H1 (cell line): ENCODE results near the gene RPTOR. TPM values are rescaled to one million over a fixed set of nuclear protein-coding genes. Genes with fewer than 3 reads are reported as not detected.

Source experiments
- CTCF ChIA-PET: fragments of 300-600 bp; sonication (Branson Sonifier 250); formaldehyde crosslinking; loops from one replicate; lab custom pipeline; 2021; ENCODE audit not compliant: partially characterized antibody; lab: Charles Lee
- POLR2A ChIA-PET: fragments of 300-600 bp; sonication (Branson Sonifier 250); formaldehyde crosslinking; loops from one replicate; lab custom pipeline; 2021; ENCODE audit warnings: inconsistent platforms; ENCODE audit not compliant: partially characterized antibody; lab: Charles Lee
- DNase-seq, 2 experiments: peaks; one replicate each; pipeline versions ENCODE4 v3.0.0 to v3.0.0-alpha.2; 2010 to 2022; ENCODE audit warnings: low spot score in 2 of 2, low read depth in 1 of 2, mixed read lengths in 1 of 2
- FAIRE-seq: peaks from 2 replicates; lab custom pipeline; 2011; peaks lifted over from hg19 to GRCh38; lab: Jason Lieb, UNC
- H2AFZ ChIP-seq: 2 replicates; pipeline ENCODE4 v1.8.1; 2012; ENCODE audit warnings: low read length, inconsistent platforms
- H2AK5ac ChIP-seq: 2 replicates; pipeline ENCODE4 v1.6.1; 2013; ENCODE audit warnings: low read depth, low read length
- H2BK120ac ChIP-seq: replicated peaks from 2 replicates; pipeline ENCODE3; 2013; ENCODE audit warnings: low read depth, low read length, inconsistent platforms
- H2BK12ac ChIP-seq: 2 replicates; pipeline ENCODE4 v1.6.1; 2013; ENCODE audit warnings: low read depth, low read length
- H2BK15ac ChIP-seq: 2 replicates; pipeline ENCODE4 v1.6.1; 2013; ENCODE audit warnings: low read length
- H2BK20ac ChIP-seq: 2 replicates; pipeline ENCODE4 v1.6.1; 2013; ENCODE audit warnings: low read length
- H2BK5ac ChIP-seq: 2 replicates; pipeline ENCODE4 v1.6.1; 2013; ENCODE audit warnings: low read depth, low read length
- H3K14ac ChIP-seq: 2 replicates; pipeline ENCODE4 v1.6.1; 2013; ENCODE audit warnings: inconsistent platforms; ENCODE audit not compliant: insufficient read length
- H3K18ac ChIP-seq: 2 replicates; pipeline ENCODE4 v1.6.1; 2013; ENCODE audit warnings: low read length; ENCODE audit errors: extremely low read depth
- H3K23ac ChIP-seq: 2 replicates; pipeline ENCODE4 v1.6.1; 2013; ENCODE audit warnings: inconsistent platforms; ENCODE audit not compliant: insufficient read length
- H3K23me2 ChIP-seq: 2 replicates; pipeline ENCODE4 v1.6.1; 2013; ENCODE audit warnings: low read depth, low read length
- H3K27ac ChIP-seq: 2 replicates; pipeline ENCODE4 v1.6.1; 2011; ENCODE audit warnings: low read depth, low read length, inconsistent platforms
- H3K27me3 ChIP-seq, 4 experiments: replicated peaks in 1 of 4; 1 replicate in 1 of 4; 2 replicates in 3 of 4; pipeline versions ENCODE4 v1.6.1 to v1.8.1; 2011 to 2013; ENCODE audit warnings: low read length in 3 of 4, mild to moderate bottlenecking in 3 of 4, inconsistent platforms in 2 of 4, mixed read lengths in 2 of 4, moderate library complexity in 1 of 4; ENCODE audit not compliant: control insufficient read depth in 3 of 4, insufficient read depth in 3 of 4; ENCODE audit errors: extremely low read depth in 1 of 4
- H3K36me3 ChIP-seq, 4 experiments: 2 replicates each; pipeline versions ENCODE4 v1.6.1 to v1.8.1; 2011 to 2013; ENCODE audit warnings: mild to moderate bottlenecking in 4 of 4, low read length in 3 of 4, moderate library complexity in 2 of 4, control low read depth in 1 of 4, inconsistent platforms in 1 of 4; ENCODE audit not compliant: insufficient read depth in 4 of 4, control insufficient read depth in 2 of 4
- H3K4ac ChIP-seq: replicated peaks from 2 replicates; pipeline ENCODE3; 2013; ENCODE audit warnings: low read length, low read depth, mixed read lengths, inconsistent platforms; ENCODE audit not compliant: insufficient read length
- H3K4me1 ChIP-seq, 4 experiments: replicated peaks in 1 of 4; 1 replicate in 1 of 4; 2 replicates in 3 of 4; pipeline versions ENCODE4 v1.6.1 to v1.8.1; 2011 to 2013; ENCODE audit warnings: low read length in 3 of 4, inconsistent platforms in 2 of 4, mixed read lengths in 1 of 4; ENCODE audit not compliant: insufficient read depth in 4 of 4, control insufficient read depth in 3 of 4
- H3K4me2 ChIP-seq, 2 experiments: 2 replicates each; pipeline versions ENCODE4 v1.6.1 to v1.8.1; 2011 to 2013; ENCODE audit warnings: low read depth in 2 of 2, low read length in 2 of 2, control low read depth in 1 of 2, inconsistent platforms in 1 of 2, mild to moderate bottlenecking in 1 of 2; ENCODE audit not compliant: insufficient read depth in 1 of 2
- H3K4me3 ChIP-seq, 4 experiments: fragments of 200-600, 300-600 bp in 1 of 4; sonication (generic), shearing (Covaris generic), sonication (Bioruptor Twin) in 1 of 4; 2 replicates each; pipeline versions ENCODE4 v1.5.1 to v1.8.1; 2011 to 2016; ENCODE audit warnings: low read length in 4 of 4, low read depth in 3 of 4, control low read depth in 2 of 4, inconsistent platforms in 2 of 4, mild to moderate bottlenecking in 2 of 4, mixed read lengths in 1 of 4, moderate library complexity in 1 of 4; ENCODE audit not compliant: insufficient read depth in 2 of 4; ENCODE audit errors: extremely low read depth in 1 of 4
- H3K56ac ChIP-seq: replicated peaks from 2 replicates; pipeline ENCODE3; 2013; ENCODE audit warnings: low read depth, mild to moderate bottlenecking, mixed read lengths, low read length, inconsistent platforms; ENCODE audit not compliant: insufficient read length
- H3K79me1 ChIP-seq: 2 replicates; pipeline ENCODE4 v1.6.1; 2013; ENCODE audit warnings: low read depth, low read length, control low read depth
- H3K79me2 ChIP-seq, 2 experiments: 2 replicates each; pipeline versions ENCODE4 v1.6.1 to v1.8.1; 2012 to 2013; ENCODE audit warnings: low read length in 2 of 2, mild to moderate bottlenecking in 2 of 2, inconsistent platforms in 1 of 2; ENCODE audit not compliant: insufficient read depth in 2 of 2, control insufficient read depth in 1 of 2
- H3K9ac ChIP-seq, 4 experiments: replicated peaks in 1 of 4; 1 replicate in 1 of 4; 2 replicates in 3 of 4; pipeline versions ENCODE4 v1.6.1 to v1.8.1; 2011 to 2013; ENCODE audit warnings: low read depth in 3 of 4, low read length in 3 of 4, control low read depth in 2 of 4, mild to moderate bottlenecking in 2 of 4, moderate library complexity in 2 of 4, inconsistent platforms in 1 of 4; ENCODE audit errors: extremely low read depth in 1 of 4
- H3K9me3 ChIP-seq, 2 experiments: 2 replicates each; pipeline versions ENCODE4 v1.6.1 to v1.8.1; 2012 to 2013; ENCODE audit warnings: mild to moderate bottlenecking in 2 of 2, moderate library complexity in 2 of 2, control low read depth in 1 of 2, inconsistent platforms in 1 of 2, low read depth in 1 of 2, low read length in 1 of 2, mixed read lengths in 1 of 2; ENCODE audit not compliant: insufficient read depth in 2 of 2
- H4K20me1 ChIP-seq, 2 experiments: replicated peaks in 1 of 2; 2 replicates each; pipeline versions ENCODE3 to v1.8.1; 2011 to 2013; ENCODE audit warnings: inconsistent platforms in 2 of 2, low read length in 2 of 2, mild to moderate bottlenecking in 1 of 2; ENCODE audit not compliant: insufficient read depth in 2 of 2, control insufficient read depth in 1 of 2
- H4K5ac ChIP-seq: 2 replicates; pipeline ENCODE4 v1.6.1; 2013; ENCODE audit warnings: low read length, low read depth, mixed read lengths, inconsistent platforms; ENCODE audit not compliant: insufficient read length
- H4K8ac ChIP-seq: 2 replicates; pipeline ENCODE4 v1.8.0; 2013; ENCODE audit warnings: mild to moderate bottlenecking, moderate library complexity, low read length, inconsistent platforms; ENCODE audit not compliant: insufficient read depth; ENCODE audit errors: extremely low read depth
- H4K91ac ChIP-seq: replicated peaks from 2 replicates; pipeline ENCODE3; 2013; ENCODE audit warnings: low read length, mixed read lengths, inconsistent platforms; ENCODE audit not compliant: insufficient read length
- ATF3 ChIP-seq: IDR thresholded peaks from 2 replicates; pipeline ENCODE4 v1.6.1; 2011; ENCODE audit warnings: low read depth, mild to moderate bottlenecking, low read length; ENCODE audit not compliant: insufficient read depth
- BACH1 ChIP-seq: IDR thresholded peaks from 2 replicates; pipeline ENCODE4 v1.6.1; 2012; ENCODE audit warnings: low read length, improper control_type of control experiment
- CEBPB ChIP-seq: IDR thresholded peaks from 2 replicates; pipeline ENCODE4 v1.6.1; 2012; ENCODE audit warnings: low read depth, low read length
- E2F6 ChIP-seq: IDR thresholded peaks from 2 replicates; pipeline ENCODE4 v1.6.1; 2012; ENCODE audit warnings: inconsistent platforms
- HDAC2 ChIP-seq, 2 experiments: fragments of 300-600 bp in 1 of 2; sonication (generic) in 1 of 2; IDR thresholded peaks; 2 replicates each; pipeline ENCODE4 v1.6.1; 2011 to 2012; ENCODE audit warnings: low read depth in 2 of 2, low read length in 2 of 2, mild to moderate bottlenecking in 2 of 2, moderate library complexity in 2 of 2, borderline replicate concordance in 1 of 2, inconsistent platforms in 1 of 2
- NANOG ChIP-seq: IDR thresholded peaks from 2 replicates; pipeline ENCODE4 v1.6.1; 2011; ENCODE audit warnings: low read length, low read depth, mild to moderate bottlenecking, inconsistent platforms; ENCODE audit not compliant: insufficient read depth, poor library complexity, severe bottlenecking
- POLR2AphosphoS5 ChIP-seq: IDR thresholded peaks from 2 replicates; pipeline ENCODE4 v1.6.1; 2011; ENCODE audit warnings: low read depth, low read length
- RBBP5 ChIP-seq: IDR thresholded peaks from 2 replicates; pipeline ENCODE4 v1.7.1; 2012; ENCODE audit warnings: low read depth, mild to moderate bottlenecking, inconsistent platforms, low read length, moderate library complexity, borderline replicate concordance
- RNF2 ChIP-seq: fragments of 200-900, 300-1000 bp; sonication (generic); IDR thresholded peaks from 2 replicates; pipeline ENCODE4 v1.7.1; 2016; ENCODE audit warnings: borderline replicate concordance, low read depth, mild to moderate bottlenecking, antibody characterized with exemption, low read length; ENCODE audit not compliant: poor library complexity, severe bottlenecking; ENCODE audit errors: missing control alignments
- SP1 ChIP-seq: IDR thresholded peaks from 2 replicates; pipeline ENCODE4 v1.6.1; 2011; ENCODE audit warnings: low read depth, low read length
- SUZ12 ChIP-seq: fragments of 200-600 bp; sonication (generic); IDR thresholded peaks from 2 replicates; pipeline ENCODE4 v1.6.1; 2012; ENCODE audit warnings: mild to moderate bottlenecking, inconsistent platforms, low read length, moderate library complexity, mixed read lengths
- YY1 ChIP-seq: IDR thresholded peaks from 2 replicates; pipeline ENCODE4 v1.6.1; 2011; ENCODE audit warnings: low read depth, mild to moderate bottlenecking, low read length
- WGBS, 2 experiments: shearing (Covaris generic) in 1 of 2; methylation state at CpG; one replicate each; pipeline versions ENCODE4 v1.1.6 to v1.1.7; 2013 to 2015; ENCODE audit warnings: low lambda C conversion rate in 2 of 2, mixed read lengths in 2 of 2, inconsistent platforms in 1 of 2, low coverage in 1 of 2, missing lambda C conversion rate in 1 of 2; ENCODE audit not compliant: insufficient replicate concordance in 2 of 2, insufficient coverage in 1 of 2, insufficient read length in 1 of 2; ENCODE audit errors: extremely low coverage in 1 of 2, missing lambda C conversion rate in 1 of 2; 5-methylcytosine and 5-hydroxymethylcytosine counted together
- polyA plus RNA-seq, 7 experiments: library from polyadenylated mRNA; depleted of rRNA in 3 of 7; stranded (reverse) in 5 of 7; unstranded in 2 of 7; fragments of >200 nt in 5 of 7; fragments of 200-250 nt in 2 of 7; gene quantifications; 1 replicate in 5 of 7; 2 replicates in 1 of 7; 4 replicates in 1 of 7; pipeline versions ENCODE4 v1.2.1 to v1.2.3, GENCODE V29; 2011 to 2013; ENCODE audit warnings: missing spikeins in 2 of 7, mixed read lengths in 2 of 7
- total RNA-seq: library from RNA; stranded (reverse); fragmentation: NEBNext Ultra II Directional; extraction: Animal tissue kit (Norgen Biotek cat#: 25700); gene quantifications from 2 replicates; pipeline ENCODE4 v1.2.1, GENCODE V29; 2021

RPTOR gene
- total and polyA plus RNA-seq, 2 of the 8 experiments (the other 6 are each of a cell fraction or from before 2014, with no cell fraction given): 6.9 to 28.7 TPM

- peak overlapping the region; percentile 68; the same call in 1 of the 2 replicates for H4K8ac ChIP-seq
- no peak overlapping the region for H2BK5ac ChIP-seq
- H4K20me1 ChIP-seq: no peaks in the 10 kb centered on the region
- no peaks in the 10 kb centered on the region for H3K9me3 ChIP-seq
- CTCF ChIA-PET: interaction anchor here (0.6 to 1.6 kb wide), 5 partner anchors 11 to 469 kb away, joined by 3 to 7 read pairs (median 4); no protein-coding TSS in a partner anchor
- H3K36me3 ChIP-seq: peaks cover 0 to 2% (median 0%) of the 10 kb centered on the region in 4 experiments; a peak in 1 of 8 replicates
- no peaks in the 10 kb centered on the region for H3K23me2 ChIP-seq
- no peak overlapping the region for H3K4ac ChIP-seq
- H3K9ac ChIP-seq: no peak overlapping the region
- H2BK120ac ChIP-seq: no peak overlapping the region
- H3K79me1 ChIP-seq: no peaks in the 10 kb centered on the region
- no peak overlapping the region for H3K56ac ChIP-seq
- H4K5ac ChIP-seq: no peak overlapping the region
- no peak overlapping the region for H3K4me2 ChIP-seq
- POLR2A ChIA-PET: interaction anchor here (1.0 to 1.6 kb wide), 2 partner anchors 10 to 31 kb away, joined by 4 to 5 read pairs; no protein-coding TSS in a partner anchor
- no peaks in the 10 kb centered on the region for H3K79me2 ChIP-seq
- H3K4me1 ChIP-seq: peaks cover 0 to 5% (median under 1%) of the 10 kb centered on the region in 4 experiments; a peak in 5 of 7 replicates
- no peak for DNase-seq
- FAIRE-seq: no peak
- no peak overlapping the region for H2BK20ac ChIP-seq
- no peak overlapping the region for H3K23ac ChIP-seq
- no peak overlapping the region for H2AK5ac ChIP-seq
- no peaks in the 10 kb centered on the region for H3K27me3 ChIP-seq
- H4K91ac ChIP-seq: no peak overlapping the region
- no peak overlapping the region for H2AFZ ChIP-seq
- no peak overlapping the region for H2BK15ac ChIP-seq
- no peak overlapping the region for H2BK12ac ChIP-seq
- no peak overlapping the region for H3K27ac ChIP-seq
- H3K4me3 ChIP-seq: no peak overlapping the region
- 91% methylated on average over 14 of the region's 17 CpGs; no CpG with 5 or more reads in 1 of the 2 experiments for WGBS, 2 experiments
- no peak overlapping the region for H3K18ac ChIP-seq
- peak overlapping the region; percentile 80 for H3K14ac ChIP-seq
- TF ChIP-seq BACH1: no peak
- TF ChIP-seq SUZ12: no peak
- TF ChIP-seq SP1: no peak
- no peak for TF ChIP-seq HDAC2 (IDR thresholded peaks at IDR 0.05; ENCODE audit: borderline replicate concordance in 1 of 2, low read depth in 2 of 2, low read length in 2 of 2)
- TF ChIP-seq POLR2AphosphoS5: no peak
- TF ChIP-seq RNF2: no peak
- TF ChIP-seq NANOG: no peak
- TF ChIP-seq RBBP5: no peak
- no peak for TF ChIP-seq ATF3
- no peak for TF ChIP-seq E2F6
- TF ChIP-seq CEBPB: no peak
- no peak for TF ChIP-seq YY1
These were observed 424.0 kb downstream of the RPTOR start for GRCh38 chr17:80968602-80969029.
